Sciatic nerve (tissue), 2 donors: Measurements from ENCODE around the gene TMEM126A. TPM values are rescaled to one million over a fixed set of nuclear protein-coding genes. Genes with fewer than 3 reads are reported as not detected.

ENCODE experiments used
- ATAC-seq: fragments of 200-7000 bp; cut with Tn5 transposase; one replicate; pipeline ENCODE4 v1.9.1; 2020; ENCODE audit warnings: mild to moderate bottlenecking, moderate library complexity
- DNase-seq: peaks from one replicate; pipeline ENCODE4 v3.0.0-alpha.2; 2020; ENCODE audit warnings: low spot score
- intact Hi-C: fragments of 100-400 bp; cut with DNase I; formaldehyde crosslinking; loops from one replicate; pipeline ENCODE4 v1.14.2; 2022
- total RNA-seq: library from RNA; stranded (reverse); fragmentation: NEBNext Ultra II Directional; extraction: Animal tissue kit (Norgen Biotek cat#: 25700); gene quantifications from one replicate; pipeline ENCODE4 v1.2.1, GENCODE V29; 2021
- donor health status: DM: no; HTN: no; CAD: no.
- donor health status: DM: no; HTN: no; CAD: no.

Gene TMEM126A
- total RNA-seq, 1 donor from 2014 or later = 23.3 TPM

DNA sequence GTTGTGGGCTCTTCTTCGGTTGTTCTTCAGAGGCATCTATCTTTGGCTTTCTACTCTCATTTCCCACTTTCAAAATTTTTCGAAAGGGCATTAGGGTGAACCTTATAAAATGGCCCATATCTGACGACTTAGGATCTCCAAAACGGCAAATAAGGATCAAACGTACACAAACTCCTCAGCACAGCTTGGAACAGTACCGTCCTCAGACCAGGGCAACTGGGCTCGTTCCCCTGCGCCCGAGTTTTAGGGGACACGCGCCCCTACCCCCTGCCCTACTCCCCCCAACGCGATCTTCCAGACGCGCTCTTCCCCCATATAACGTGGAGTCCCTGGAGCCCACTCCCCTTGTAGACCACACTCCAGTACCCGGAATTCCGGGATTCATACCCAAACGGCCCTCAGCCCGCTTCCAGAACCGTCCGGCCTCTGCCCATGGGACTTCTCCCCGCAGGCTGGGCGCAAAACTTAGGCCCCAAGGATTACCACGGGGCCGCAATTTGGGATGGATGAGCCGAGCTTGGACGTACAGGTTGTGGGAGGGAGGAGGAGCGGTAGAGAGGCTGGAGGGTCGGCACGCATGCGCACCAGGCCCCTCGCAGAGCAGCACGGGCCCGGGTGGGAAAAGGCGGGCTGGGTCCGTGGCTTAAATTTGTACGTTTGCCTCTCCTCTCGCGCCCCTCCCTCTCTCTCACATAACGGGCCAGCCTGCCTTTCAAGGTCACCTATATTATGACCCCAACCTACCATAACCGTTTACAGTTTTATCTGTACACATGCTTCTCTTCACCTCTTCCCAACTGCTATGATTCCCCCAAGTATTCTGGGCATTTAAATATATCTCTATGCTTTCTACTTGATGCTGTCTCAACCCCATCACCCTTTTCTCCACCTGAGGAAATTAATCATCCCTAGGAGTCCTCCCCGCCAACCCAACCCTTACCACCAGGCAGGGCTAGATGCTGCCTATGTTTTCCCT, 34.9 kb downstream of the TMEM126A start:
- ATAC-seq (peak; percentile 85), DNase-seq (peak; percentile 84)
- intact Hi-C loops = no loop called here

- ATAC-seq = peak; percentile 3
Measured at GRCh38 chr11:85685125-85685819, 37.5 kb downstream of the TMEM126A start.

GRCh38 chr11:85685820-85686459, 38.2 kb downstream of the TMEM126A start, which contains the start of gene CCDC89:
Gene CCDC89, minus strand, starts transcription at chr11:85686195. Its CDS starts 65 bp downstream, at chr11:85686130.
- peak; percentile 97 for ATAC-seq
- DNase-seq = peak; percentile 82
- intact Hi-C loops = no loop called here

More at GRCh38 chr11:85685125-85685819, 37.5 kb downstream of the TMEM126A start:
- intact Hi-C loops = no loop called here
- DNase-seq = no peak

- ATAC-seq (no peak), DNase-seq (no peak)
- intact Hi-C loops = no loop called here
Measured at GRCh38 chr11:85694385-85694980, 46.7 kb downstream of the TMEM126A start.

DNA sequence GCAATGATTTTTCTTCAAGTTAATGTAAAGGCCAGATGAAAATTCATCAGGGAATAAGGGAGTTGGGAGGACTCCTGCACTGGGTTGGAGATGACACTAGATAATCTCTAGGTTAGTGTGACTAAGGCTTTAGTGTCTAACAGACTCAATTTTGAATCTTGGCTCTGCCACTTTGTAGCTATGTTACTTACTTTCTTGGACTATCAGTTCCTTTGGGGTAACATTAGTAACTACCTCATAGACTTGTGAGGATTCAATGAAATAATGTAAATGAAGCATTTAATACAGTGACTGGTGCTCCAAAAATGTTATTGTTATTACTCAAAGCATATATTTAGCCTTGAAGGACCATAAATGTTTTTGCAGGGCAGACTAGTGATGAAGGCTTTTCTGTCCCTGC, 47.8 kb downstream of the TMEM126A start:
- intact Hi-C loops = no loop called here
- ATAC-seq = no peak

GRCh38 chr11:85697747-85698146, 50.0 kb downstream of the TMEM126A start:
- DNase-seq (no peak), ATAC-seq (no peak)
- intact Hi-C loops = no loop called here

More for the DNA sequence above, 47.8 kb downstream of the TMEM126A start:
- DNase-seq = no peak

GRCh38 chr11:85698195-85698594, 50.4 kb downstream of the TMEM126A start:
- intact Hi-C loops = no loop called here
- no peak for ATAC-seq
- DNase-seq = no peak

DNA sequence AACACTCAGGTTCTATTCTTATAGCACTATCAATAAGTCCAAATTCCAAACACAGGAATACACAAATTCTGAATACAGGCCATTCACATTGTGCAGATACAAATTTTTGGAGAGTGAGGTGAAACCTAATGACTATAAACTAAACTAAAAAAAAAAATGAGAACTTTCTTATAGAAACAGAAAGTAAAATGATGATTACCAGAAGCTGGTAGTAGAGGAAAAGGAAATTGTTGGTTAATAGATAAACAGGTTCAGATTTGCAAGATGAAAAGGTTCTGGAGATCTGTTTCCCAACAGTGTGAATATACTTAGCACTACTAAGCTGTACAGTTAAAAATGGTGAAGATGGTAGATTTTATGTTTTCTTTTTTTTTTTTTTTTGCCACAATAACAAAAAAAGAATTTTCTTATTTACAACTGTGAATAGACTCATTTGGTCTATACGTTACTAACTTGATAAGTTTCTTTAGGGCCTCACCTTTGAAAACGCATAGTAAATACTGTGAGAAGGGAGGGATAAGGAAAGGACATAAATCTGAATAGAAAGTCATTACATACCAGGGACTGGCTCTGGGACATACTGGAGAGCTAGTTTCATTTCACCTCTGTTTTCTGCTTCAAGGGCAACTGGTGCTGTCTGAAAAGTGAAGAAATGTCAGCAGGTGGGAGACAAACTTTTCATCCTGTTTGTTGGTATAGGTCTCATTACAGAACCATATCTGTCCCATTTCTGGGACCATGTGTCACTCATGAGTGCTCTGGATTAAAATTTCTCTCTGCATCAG, 52.4 kb downstream of the TMEM126A start:
- ATAC-seq = no peak
- intact Hi-C loops = no loop called here

DNA sequence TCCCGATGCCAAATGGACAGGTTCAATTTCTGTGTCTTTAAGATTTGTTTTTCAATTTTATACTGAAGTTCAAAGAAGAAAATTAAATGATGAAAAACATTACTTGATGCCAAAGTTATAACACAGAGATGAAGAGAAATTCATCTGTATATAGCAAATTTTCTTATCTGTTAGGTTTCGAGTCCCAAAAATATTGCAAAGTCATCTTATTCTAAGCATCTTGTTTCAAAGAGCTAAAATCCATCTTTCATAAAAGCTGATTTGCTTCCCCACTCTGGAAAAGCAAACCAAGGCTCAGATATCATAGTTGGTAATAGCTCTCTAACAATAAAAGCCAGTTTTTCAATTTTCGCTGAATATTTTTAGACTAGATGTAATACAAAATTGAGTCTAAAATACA, 57.2 kb downstream of the TMEM126A start:
- intact Hi-C loops = no loop called here
- no peak for DNase-seq
- ATAC-seq = no peak

More for the DNA sequence above, 52.4 kb downstream of the TMEM126A start:
- DNase-seq = no peak

DNA sequence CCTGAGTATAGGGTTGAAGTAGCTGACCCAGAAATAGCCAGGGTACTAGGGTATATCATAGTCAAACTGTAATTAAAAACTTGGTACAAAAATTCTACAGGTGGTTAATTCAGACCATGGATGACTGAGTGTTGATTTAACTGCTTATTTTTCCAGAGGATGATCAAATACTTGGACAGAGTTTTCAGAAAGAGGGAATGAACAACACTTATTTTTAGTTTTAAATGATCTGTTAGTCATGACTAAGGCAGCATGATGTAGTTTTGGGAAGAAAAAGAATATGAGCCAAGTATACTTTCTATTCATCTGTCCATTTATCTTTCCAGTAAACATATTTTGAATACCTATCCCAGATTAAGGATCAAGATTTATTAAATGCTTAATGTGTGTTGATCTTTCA, 58.0 kb downstream of the TMEM126A start:
- DNase-seq (no peak), ATAC-seq (no peak)
- intact Hi-C loops = no loop called here

Other genes starting within 250 kb of the TMEM126A start
- 17.3 TPM for gene DLG2, start 20.6 kb upstream of the TMEM126A start, total RNA-seq
- 40.5 TPM for gene TMEM126B, start 19.4 kb upstream of the TMEM126A start, total RNA-seq
- 57.8 TPM for gene CREBZF, start 17.2 kb downstream of the TMEM126A start, total RNA-seq
- 1.2 TPM for gene CCDC89, start 38.2 kb downstream of the TMEM126A start, total RNA-seq
- 24.6 TPM for gene SYTL2, start 163.2 kb downstream of the TMEM126A start, total RNA-seq
- not detected for gene CCDC83, start 207.4 kb downstream of the TMEM126A start, total RNA-seq